Karpas-422 (cell line): ENCODE measurements around the gene SERTM2. TPM values are rescaled to one million over a fixed set of nuclear protein-coding genes. Genes with fewer than 3 reads are reported as not detected.

Experiments used
- DNase-seq: peaks from one replicate; pipeline ENCODE4 v3.0.0-alpha.2; 2015
- H2AFZ ChIP-seq: fragments of 200-600 bp; sonication (generic); 2 replicates; pipeline ENCODE4 v1.6.1; 2014; ENCODE audit warnings: antibody characterized with exemption, low read length, mixed read lengths
- H3K27ac ChIP-seq: fragments of 200-600 bp; sonication (generic); 2 replicates; pipeline ENCODE4 v1.5.1; 2014; ENCODE audit warnings: mild to moderate bottlenecking, low read length, moderate library complexity
- H3K27me3 ChIP-seq: fragments of 200-600 bp; sonication (generic); 2 replicates; pipeline ENCODE4 v1.6.1; 2014; ENCODE audit warnings: low read length, mixed read lengths
- H3K36me3 ChIP-seq: fragments of 200-600 bp; sonication (generic); 2 replicates; pipeline ENCODE4 v1.6.1; 2014; ENCODE audit warnings: low read length, mixed read lengths; ENCODE audit not compliant: insufficient read depth
- H3K4me1 ChIP-seq: fragments of 200-600 bp; sonication (generic); 2 replicates; pipeline ENCODE4 v1.6.1; 2014; ENCODE audit warnings: mild to moderate bottlenecking, low read length, mixed read lengths
- H3K4me2 ChIP-seq: fragments of 200-600 bp; sonication (generic); 2 replicates; pipeline ENCODE4 v1.6.1; 2014; ENCODE audit warnings: low read length, low read depth, mild to moderate bottlenecking; ENCODE audit not compliant: poor library complexity, severe bottlenecking
- H3K4me3 ChIP-seq: fragments of 200-600 bp; sonication (generic); 2 replicates; pipeline ENCODE4 v1.5.1; 2014; ENCODE audit warnings: mild to moderate bottlenecking, antibody characterized with exemption, low read length, mixed read lengths
- H3K79me2 ChIP-seq: fragments of 200-600 bp; sonication (generic); 2 replicates; pipeline ENCODE4 v1.6.1; 2014; ENCODE audit warnings: mild to moderate bottlenecking, low read length, mixed read lengths
- H3K9ac ChIP-seq: fragments of 200-600 bp; sonication (generic); 2 replicates; pipeline ENCODE4 v1.6.0; 2014; ENCODE audit warnings: low read length
- H3K9me2 ChIP-seq: fragments of 200-600 bp; sonication (generic), shearing (Covaris generic); replicated peaks from 2 replicates; pipeline ENCODE4 v1.6.0; 2014; ENCODE audit warnings: mild to moderate bottlenecking, low read length, moderate library complexity; ENCODE audit not compliant: insufficient read depth
- H3K9me3 ChIP-seq: fragments of 300-700, 200-600 bp; sonication (generic); 2 replicates; pipeline ENCODE4 v1.6.1; 2014; ENCODE audit warnings: low read length, mixed read lengths
- H4K20me1 ChIP-seq: fragments of 200-600 bp; sonication (generic); 2 replicates; pipeline ENCODE4 v1.6.1; 2014; ENCODE audit warnings: mild to moderate bottlenecking, antibody characterized with exemption, low read length, low read depth; ENCODE audit not compliant: insufficient read depth
- total RNA-seq: library from RNA; depleted of rRNA; stranded (reverse); fragments of >200 nt; shearing (Covaris generic); gene quantifications from 2 replicates; pipeline ENCODE4 v1.2.3, GENCODE V29; 2014; ENCODE audit warnings: low replicate concordance

SERTM2 gene
- total RNA-seq, 1 experiment from 2014 or later = not detected

- no peaks in the 10 kb centered on the region for H3K9me2 ChIP-seq
- no peak overlapping the region for H3K4me2 ChIP-seq
- no peaks in the 10 kb centered on the region for H3K27me3 ChIP-seq
- no peaks in the 10 kb centered on the region for H3K9me3 ChIP-seq
- H3K4me1 ChIP-seq = no peaks in the 10 kb centered on the region
- no peak overlapping the region for H3K4me3 ChIP-seq
- DNase-seq = no peak
- H3K79me2 ChIP-seq = no peaks in the 10 kb centered on the region
- H3K9ac ChIP-seq = no peak overlapping the region
- no peaks in the 10 kb centered on the region for H4K20me1 ChIP-seq
- no peaks in the 10 kb centered on the region for H3K36me3 ChIP-seq
- H2AFZ ChIP-seq = no peak overlapping the region
- H3K27ac ChIP-seq = no peak overlapping the region
These were observed 19.4 kb upstream of the SERTM2 start for GRCh38 chrX:111492085-111492484.

- H3K36me3 ChIP-seq = no peaks in the 10 kb centered on the region
- no peak overlapping the region for H3K4me3 ChIP-seq
- H3K4me1 ChIP-seq = no peaks in the 10 kb centered on the region
- no peak overlapping the region for H2AFZ ChIP-seq
- H3K27ac ChIP-seq = no peak overlapping the region
- DNase-seq = no peak
- H4K20me1 ChIP-seq = no peaks in the 10 kb centered on the region
- no peak overlapping the region for H3K9ac ChIP-seq
- H3K9me2 ChIP-seq = no peaks in the 10 kb centered on the region
- no peaks in the 10 kb centered on the region for H3K79me2 ChIP-seq
- no peaks in the 10 kb centered on the region for H3K27me3 ChIP-seq
- no peak overlapping the region for H3K4me2 ChIP-seq
- no peaks in the 10 kb centered on the region for H3K9me3 ChIP-seq
These were observed 12.8 kb upstream of the SERTM2 start for GRCh38 chrX:111498538-111499103.

GRCh38 chrX:111503485-111503993, 7.9 kb upstream of the SERTM2 start:
- Histone ChIP-seq H3K4me1 (no peaks in the 10 kb centered on the region), H3K9me3 (no peaks in the 10 kb centered on the region), H3K4me3 (no peak overlapping the region), H3K27ac (no peak overlapping the region), H3K9me2 (no peaks in the 10 kb centered on the region), H2AFZ (no peak overlapping the region), H3K79me2 (no peaks in the 10 kb centered on the region), H3K4me2 (no peak overlapping the region), H3K27me3 (no peaks in the 10 kb centered on the region), H4K20me1 (no peaks in the 10 kb centered on the region), H3K36me3 (no peaks in the 10 kb centered on the region), H3K9ac (no peak overlapping the region)
- DNase-seq = no peak

GRCh38 chrX:111504941-111505340, 6.5 kb upstream of the SERTM2 start:
- H3K9me3 ChIP-seq = no peaks in the 10 kb centered on the region
- no peaks in the 10 kb centered on the region for H3K79me2 ChIP-seq
- no peak overlapping the region for H2AFZ ChIP-seq
- H3K36me3 ChIP-seq = no peaks in the 10 kb centered on the region
- H3K4me3 ChIP-seq = no peak overlapping the region
- H3K4me2 ChIP-seq = no peak overlapping the region
- H3K9ac ChIP-seq = no peak overlapping the region
- no peaks in the 10 kb centered on the region for H3K4me1 ChIP-seq
- no peaks in the 10 kb centered on the region for H4K20me1 ChIP-seq
- no peak for DNase-seq
- no peaks in the 10 kb centered on the region for H3K27me3 ChIP-seq
- no peaks in the 10 kb centered on the region for H3K9me2 ChIP-seq
- no peak overlapping the region for H3K27ac ChIP-seq

GRCh38 chrX:111505783-111506182, 5.7 kb upstream of the SERTM2 start:
- H3K27ac ChIP-seq = no peak overlapping the region
- no peaks in the 10 kb centered on the region for H3K36me3 ChIP-seq
- no peak overlapping the region for H2AFZ ChIP-seq
- no peaks in the 10 kb centered on the region for H3K4me1 ChIP-seq
- H3K79me2 ChIP-seq = no peaks in the 10 kb centered on the region
- no peak for DNase-seq
- no peak overlapping the region for H3K4me3 ChIP-seq
- no peak overlapping the region for H3K9ac ChIP-seq
- no peak overlapping the region for H3K4me2 ChIP-seq
- no peaks in the 10 kb centered on the region for H3K27me3 ChIP-seq
- H4K20me1 ChIP-seq = no peaks in the 10 kb centered on the region
- H3K9me2 ChIP-seq = no peaks in the 10 kb centered on the region
- H3K9me3 ChIP-seq = no peaks in the 10 kb centered on the region

GRCh38 chrX:111506826-111507225, 4.6 kb upstream of the SERTM2 start:
- Histone ChIP-seq H3K9me2 (no peaks in the 10 kb centered on the region), H3K27ac (no peak overlapping the region), H3K9ac (no peak overlapping the region), H3K4me1 (no peaks in the 10 kb centered on the region), H3K79me2 (no peaks in the 10 kb centered on the region), H3K4me2 (no peak overlapping the region), H2AFZ (no peak overlapping the region), H4K20me1 (no peaks in the 10 kb centered on the region), H3K36me3 (no peaks in the 10 kb centered on the region), H3K27me3 (no peaks in the 10 kb centered on the region), H3K9me3 (no peaks in the 10 kb centered on the region), H3K4me3 (no peak overlapping the region)
- no peak for DNase-seq

GRCh38 chrX:111507933-111508332, 3.5 kb upstream of the SERTM2 start:
- Histone ChIP-seq H3K9ac (no peak overlapping the region), H3K9me2 (no peaks in the 10 kb centered on the region), H3K4me2 (no peak overlapping the region), H3K36me3 (no peaks in the 10 kb centered on the region), H4K20me1 (no peaks in the 10 kb centered on the region), H3K4me1 (no peaks in the 10 kb centered on the region), H3K9me3 (no peaks in the 10 kb centered on the region), H3K4me3 (no peak overlapping the region), H3K27ac (no peak overlapping the region), H2AFZ (no peak overlapping the region), H3K79me2 (no peaks in the 10 kb centered on the region), H3K27me3 (no peaks in the 10 kb centered on the region)
- no peak for DNase-seq

GRCh38 chrX:111515298-111515697, 3.9 kb downstream of the SERTM2 start:
- Histone ChIP-seq H3K79me2 (no peaks in the 10 kb centered on the region), H3K4me2 (no peak overlapping the region), H2AFZ (no peak overlapping the region), H3K9me3 (no peaks in the 10 kb centered on the region), H3K36me3 (no peaks in the 10 kb centered on the region), H4K20me1 (no peaks in the 10 kb centered on the region), H3K4me1 (no peaks in the 10 kb centered on the region), H3K9me2 (no peaks in the 10 kb centered on the region), H3K4me3 (no peak overlapping the region), H3K9ac (no peak overlapping the region), H3K27me3 (no peaks in the 10 kb centered on the region), H3K27ac (no peak overlapping the region)
- no peak for DNase-seq
